Left colon (tissue), 2 donors: ENCODE measurements around the gene UBE2L5. TPM values are rescaled to one million over a fixed set of nuclear protein-coding genes. Genes with fewer than 3 reads are reported as not detected.
"Not testable (repeated sequence)": the region's sequence is repeated elsewhere in the genome, so short reads cannot be mapped to it uniquely, and the experiment has no call there.

Source experiments
- ATAC-seq: fragments of 200-7000 bp; cut with Tn5 transposase; one replicate; pipeline ENCODE4 v1.9.1; 2020; ENCODE audit warnings: mild to moderate bottlenecking, moderate library complexity
- DNase-seq, 2 donors: peaks; one replicate each; pipeline ENCODE4 v3.0.0-alpha.2; 2020
- intact Hi-C, 2 donors: fragments of 100-400 bp; cut with DNase I in 1 of 2; cut with micrococcal nuclease in 1 of 2; formaldehyde crosslinking; loops; one replicate each; pipeline versions ENCODE4 v1.11.2 to v1.14.0; 2022; cut with DNase I, micrococcal nuclease
- total RNA-seq, 2 donors: library from RNA; stranded (reverse); fragmentation: NEBNext Ultra II Directional; extraction: Animal tissue kit (Norgen Biotek cat#: 25700); gene quantifications; one replicate each; pipeline ENCODE4 v1.2.1, GENCODE V29; 2021
- donor health status: DM: no; HTN: no; CAD: no.
- donor health status: DM: yes; HTN: yes; CAD: no.

UBE2L5 gene
- total RNA-seq, 2 donors from 2014 or later: not detected

DNA sequence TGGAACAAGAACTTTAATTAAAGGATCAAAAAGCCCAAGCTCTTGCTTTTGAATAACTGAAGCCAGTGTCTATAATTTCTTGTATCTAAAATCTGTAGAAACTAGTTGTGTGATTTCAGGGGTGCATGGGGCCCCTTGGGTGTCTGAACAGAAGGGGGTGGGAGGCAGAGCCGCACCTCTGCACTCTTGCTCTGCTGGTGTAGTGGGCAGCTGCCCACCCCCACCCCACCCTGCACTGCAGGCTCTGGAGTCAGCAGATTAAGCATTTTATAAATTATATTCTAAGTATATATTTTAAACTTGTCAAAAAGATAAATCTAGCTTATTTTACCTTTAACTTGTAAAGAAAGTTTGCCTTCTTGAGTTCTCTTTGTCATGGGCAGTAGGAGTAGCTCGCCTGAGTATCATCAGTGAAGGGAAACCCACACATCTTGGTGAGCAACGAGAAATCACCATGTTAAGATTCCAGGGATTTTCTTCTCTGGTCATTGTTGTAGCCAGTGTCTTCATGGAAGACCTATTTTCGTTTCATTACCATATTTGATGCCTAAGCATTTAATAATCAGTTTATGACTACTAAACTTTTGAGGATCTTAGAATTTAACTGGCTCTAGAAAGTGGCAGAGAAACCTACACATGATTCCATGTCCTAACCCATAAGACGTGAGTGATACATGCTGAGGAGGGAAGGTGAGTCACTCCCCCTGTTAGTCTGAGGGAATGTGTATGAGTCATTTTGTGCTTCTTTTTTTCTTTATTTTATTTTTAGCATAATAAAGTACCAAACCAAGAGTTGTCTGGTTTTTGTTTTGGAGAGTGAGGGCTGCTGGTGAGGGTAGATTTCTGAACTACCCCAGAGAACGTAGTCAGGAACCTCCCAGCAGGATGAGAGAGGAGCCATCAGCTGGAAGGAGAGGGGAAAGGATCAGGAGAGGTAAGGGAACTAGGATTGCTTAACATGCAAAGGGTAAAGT, 7.7 kb downstream of the UBE2L5 start:
- intact Hi-C loops: no loop called here
- ATAC-seq: no peak

DNA sequence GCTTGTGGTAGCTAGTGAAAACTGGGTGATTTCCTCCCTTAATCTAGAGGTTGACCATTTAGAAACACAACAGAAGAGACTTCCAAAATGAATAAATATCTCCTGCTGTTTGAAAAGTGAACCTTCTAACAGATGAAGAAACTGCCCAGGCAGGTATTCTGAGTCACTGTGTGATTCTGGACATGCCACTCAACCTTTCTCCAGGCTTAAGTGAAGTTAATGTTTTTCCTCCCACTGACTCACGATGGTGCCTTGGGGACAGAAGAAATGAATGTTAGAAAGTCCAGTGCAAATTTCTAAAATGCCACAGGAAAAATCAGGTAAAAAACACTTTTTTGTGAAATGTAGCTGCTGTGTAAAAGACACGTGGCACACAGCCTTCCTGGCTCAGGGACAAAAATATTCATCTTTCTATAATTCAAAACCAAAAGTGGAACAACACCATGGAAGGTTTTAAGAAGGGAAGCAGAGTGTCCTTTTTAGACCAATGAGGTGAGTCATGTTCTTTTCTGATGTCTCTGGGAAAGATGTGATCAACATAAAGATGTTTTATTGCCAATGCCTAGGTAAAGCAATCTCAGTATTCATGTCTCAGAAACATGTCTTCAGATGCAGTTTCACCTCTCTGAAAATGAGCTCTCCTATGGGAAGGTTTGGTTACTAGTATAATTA, 9.1 kb downstream of the UBE2L5 start:
- DNase-seq (no peak), ATAC-seq (no peak)

More for the DNA sequence above, 7.7 kb downstream of the UBE2L5 start:
- no peak for DNase-seq

DNA sequence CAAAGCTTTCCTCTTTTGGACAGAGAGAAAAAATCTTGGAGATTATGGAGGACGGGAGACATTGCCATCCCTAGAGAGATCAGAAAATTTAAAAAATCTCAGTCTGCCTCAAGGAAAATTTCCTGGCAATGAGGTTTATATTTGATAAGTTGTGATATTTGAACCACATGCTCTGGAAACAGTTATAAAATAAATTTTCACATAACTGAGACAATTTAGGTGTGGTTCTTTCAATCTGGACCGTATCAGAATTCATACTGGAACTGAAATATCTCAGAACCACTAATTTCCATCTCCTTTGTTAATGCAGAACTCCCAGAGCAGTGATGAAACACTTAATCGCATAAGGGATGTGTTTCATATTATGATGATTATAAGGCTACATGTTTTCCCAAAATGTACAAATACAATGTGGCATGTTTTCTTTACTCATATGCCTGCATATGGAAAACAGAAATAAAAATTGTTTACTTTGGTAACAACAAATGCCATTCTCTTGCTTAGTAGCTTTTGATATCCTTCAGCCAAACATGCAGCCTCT, 13.7 kb downstream of the UBE2L5 start:
- DNase-seq: no peak
- intact Hi-C loops: no loop called here
- no peak for ATAC-seq

More for the DNA sequence above, 9.1 kb downstream of the UBE2L5 start:
- intact Hi-C loops: no loop called here

DNA sequence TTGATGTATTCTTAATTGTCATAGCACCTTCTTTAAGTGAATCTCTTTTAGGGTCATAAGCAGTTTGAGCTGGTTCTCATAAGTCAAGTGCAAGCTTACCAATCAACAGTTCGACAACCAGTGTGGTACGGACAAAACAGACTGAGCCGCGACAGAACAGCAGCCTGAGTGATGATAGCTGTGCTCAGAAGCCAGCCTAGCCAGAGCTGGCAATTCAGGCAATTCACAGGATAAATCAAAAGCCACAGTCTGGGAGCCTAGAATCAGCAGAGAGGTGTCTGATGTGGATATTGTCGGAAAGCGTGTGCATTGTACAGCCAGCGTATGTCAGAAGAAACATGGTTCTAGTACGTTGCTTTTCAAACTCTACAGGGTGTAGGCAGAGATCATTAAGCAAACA, 14.9 kb downstream of the UBE2L5 start:
- intact Hi-C loops: no loop called here
- ATAC-seq: no peak
- DNase-seq: no peak

DNA sequence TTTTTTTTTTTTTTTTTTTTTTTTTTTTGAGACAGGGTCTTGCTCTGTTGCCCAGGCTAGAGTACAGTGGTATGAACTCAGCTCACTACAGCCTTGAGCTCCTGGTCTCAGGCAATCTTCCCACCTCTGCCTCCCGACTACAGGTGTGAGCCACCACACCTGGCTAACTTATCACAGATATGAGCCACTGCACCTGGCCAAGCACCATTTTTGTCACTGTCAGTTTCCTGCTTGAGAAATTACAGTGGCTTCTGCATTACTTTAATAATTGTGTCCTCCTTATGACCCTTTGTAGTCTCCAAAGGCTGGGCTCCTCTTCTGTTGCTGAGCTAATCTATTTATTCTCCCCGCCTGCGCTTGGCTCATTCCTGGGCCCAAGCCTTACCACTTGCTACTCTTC, 16.0 kb downstream of the UBE2L5 start:
- DNase-seq (no peak), ATAC-seq (no peak)
- intact Hi-C loops: no loop called here

DNA sequence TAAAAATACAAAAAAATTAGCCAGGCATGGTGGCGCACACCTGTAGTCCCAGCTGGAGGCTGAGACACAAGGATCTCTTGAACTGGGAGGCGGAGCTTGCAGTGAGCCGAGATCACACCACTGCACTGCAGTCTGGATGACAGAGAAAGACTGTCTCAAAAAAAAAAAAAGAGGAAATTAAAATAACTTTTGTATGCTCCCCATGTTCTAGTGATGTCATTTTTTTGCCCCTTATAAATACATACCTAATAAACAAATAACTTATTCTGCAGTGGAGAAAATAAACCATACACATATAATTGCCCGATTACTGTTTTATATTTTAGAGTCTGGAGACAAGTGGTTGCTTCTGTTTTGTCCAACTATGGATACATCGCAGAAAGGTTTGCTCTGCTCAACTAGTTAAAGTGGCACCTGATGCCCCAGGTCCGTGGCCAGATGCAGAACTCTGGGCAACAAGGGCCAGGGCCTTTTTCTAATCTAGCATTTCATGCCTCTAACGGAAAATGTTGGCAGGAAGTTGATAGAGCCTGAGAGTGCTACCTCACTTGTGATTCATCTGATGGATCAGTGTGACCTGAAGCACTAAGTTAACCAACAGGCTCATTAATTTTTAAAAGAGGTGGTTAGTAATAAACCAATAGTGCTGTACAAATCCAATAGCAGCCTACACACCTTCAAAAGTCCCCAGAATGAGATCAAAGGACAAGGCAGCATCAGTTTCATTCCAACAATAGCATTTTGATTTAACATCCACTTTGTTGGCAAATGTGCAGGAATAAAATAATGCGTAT, 18.8 kb downstream of the UBE2L5 start:
- DNase-seq (no peak), ATAC-seq (no peak)
- intact Hi-C loops: no loop called here

DNA sequence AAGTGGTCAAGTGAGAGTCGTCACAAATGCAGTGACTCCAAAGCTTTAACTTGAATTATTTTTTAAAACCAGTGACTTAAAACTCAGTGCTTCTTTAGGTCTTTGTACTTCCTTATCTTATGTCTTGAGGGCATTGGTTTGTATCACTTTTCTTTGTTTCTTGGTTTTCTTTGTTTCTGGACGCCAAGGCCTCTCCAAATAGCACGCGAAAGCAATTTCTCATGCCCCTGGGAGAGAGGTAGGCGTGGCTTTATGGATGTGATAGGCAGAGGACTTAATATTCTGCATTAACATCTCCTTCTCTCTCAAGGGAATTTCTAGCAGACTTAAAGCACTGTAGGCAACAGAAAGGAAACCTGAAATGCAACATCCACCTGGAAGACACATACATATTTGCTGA, 20.6 kb downstream of the UBE2L5 start:
- ATAC-seq: no peak

DNA sequence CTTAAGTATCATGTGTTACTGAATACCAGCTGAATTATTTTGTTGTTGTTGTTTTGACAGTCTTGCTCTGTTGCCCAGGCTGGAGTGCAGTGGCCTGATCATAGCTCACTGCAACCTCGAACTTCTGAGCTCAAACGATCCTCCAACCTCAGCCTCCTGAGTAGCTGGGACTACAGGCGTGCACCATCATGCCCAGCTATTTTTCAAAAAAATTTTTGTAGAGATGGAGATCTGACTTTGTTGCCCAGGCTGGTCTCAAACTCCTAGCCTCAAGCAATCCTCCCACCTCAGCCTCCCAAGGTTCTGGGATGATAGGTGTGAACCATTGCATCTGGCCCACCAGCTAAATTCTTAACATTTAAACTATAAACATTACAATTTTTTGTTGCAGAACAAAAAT, 21.2 kb downstream of the UBE2L5 start:
- intact Hi-C loops, ATAC-seq, DNase-seq: not testable (repeated sequence)

More for the DNA sequence above, 20.6 kb downstream of the UBE2L5 start:
- DNase-seq: no peak
- intact Hi-C loops: no loop called here

DNA sequence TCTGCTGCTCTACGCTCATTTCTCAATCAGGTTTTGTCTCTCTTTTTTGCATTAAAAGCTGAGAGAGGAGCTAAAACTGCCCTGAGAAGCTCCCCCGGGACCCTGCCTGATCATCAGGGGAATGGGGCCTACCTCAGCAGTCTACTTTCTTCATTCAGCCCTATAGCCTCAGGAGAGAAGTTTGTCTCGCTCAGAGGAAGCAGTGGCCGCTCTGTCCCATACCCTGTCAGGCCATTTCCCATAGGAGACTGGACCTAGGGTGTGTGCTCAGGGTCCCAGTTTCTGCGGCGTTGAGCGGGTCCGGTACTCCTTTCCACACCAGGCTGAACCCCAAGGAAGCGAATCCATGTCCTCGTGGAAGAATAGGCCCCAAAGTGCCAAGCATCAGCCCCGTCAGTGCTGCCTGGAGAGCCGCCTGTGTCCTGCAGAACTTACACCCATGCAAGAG, 21.7 kb downstream of the UBE2L5 start:
- DNase-seq (no peak), ATAC-seq (no peak)
- intact Hi-C loops: no loop called here

DNA sequence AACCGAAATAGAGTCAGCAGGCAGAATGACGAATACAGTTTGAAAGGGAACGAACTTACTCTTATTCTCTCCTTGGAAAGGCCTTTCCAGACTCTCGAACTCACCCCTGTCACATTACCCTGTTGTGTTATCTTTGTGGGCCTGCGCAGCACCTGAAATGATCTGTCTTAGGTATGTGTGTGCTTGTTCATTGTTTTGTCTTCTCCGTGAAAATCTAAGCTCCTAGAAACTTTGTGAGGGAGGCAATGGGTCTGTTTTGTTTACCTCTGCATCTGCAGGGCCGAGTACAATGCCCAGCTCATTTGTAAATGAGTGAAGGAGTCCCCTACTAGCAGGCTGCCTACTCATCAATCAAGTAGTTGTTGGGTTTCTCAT, 23.8 kb downstream of the UBE2L5 start:
- peak; percentile 66 for ATAC-seq
- DNase-seq: no peak
- intact Hi-C loops: no loop called here

DNA sequence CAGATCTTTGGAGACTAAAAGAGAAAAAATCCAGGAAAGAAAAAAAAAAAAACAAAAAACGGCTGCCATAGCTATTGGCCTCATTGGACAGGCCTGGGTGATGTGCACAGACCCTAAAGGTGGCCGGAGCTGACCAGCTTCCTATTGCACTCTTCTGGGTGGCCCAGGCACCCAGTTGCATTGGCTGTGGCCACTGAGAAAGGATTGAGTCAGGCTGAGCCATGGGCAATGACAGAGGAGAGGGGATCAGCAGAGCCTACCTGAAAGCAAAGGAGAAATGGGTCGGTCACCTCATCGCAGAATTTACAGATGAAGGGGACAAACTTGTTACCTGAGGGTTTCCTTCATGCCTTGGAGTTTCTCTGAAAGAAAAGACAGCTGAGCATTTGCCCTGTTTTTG, 26.1 kb downstream of the UBE2L5 start:
- DNase-seq: no peak
- intact Hi-C loops: no loop called here
- ATAC-seq: no peak

DNA sequence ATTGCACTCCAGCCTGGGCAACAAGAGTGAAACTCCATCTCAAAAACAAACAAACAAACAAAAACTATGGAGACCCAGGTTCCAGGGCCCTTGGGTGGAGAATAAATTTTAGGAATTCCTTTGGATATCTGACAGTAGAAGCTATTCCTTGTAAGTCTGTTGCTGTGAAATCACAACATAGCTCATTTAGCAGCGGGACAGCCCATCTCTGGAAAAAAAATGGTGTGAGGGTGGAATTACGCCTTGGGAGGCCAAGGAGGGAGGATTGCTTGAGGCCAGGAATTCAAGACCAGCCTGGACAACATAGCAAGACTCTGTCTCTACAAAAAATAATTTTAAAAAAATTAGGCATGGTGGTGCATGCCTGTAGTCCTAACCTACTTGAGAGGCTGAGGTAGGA, 27.8 kb downstream of the UBE2L5 start:
- ATAC-seq (no peak), DNase-seq (no peak)
- intact Hi-C loops: loop anchor here in 1 of 2 donors (10.0 kb wide), 1 partner anchor 315 kb away; no protein-coding TSS in a partner anchor

DNA sequence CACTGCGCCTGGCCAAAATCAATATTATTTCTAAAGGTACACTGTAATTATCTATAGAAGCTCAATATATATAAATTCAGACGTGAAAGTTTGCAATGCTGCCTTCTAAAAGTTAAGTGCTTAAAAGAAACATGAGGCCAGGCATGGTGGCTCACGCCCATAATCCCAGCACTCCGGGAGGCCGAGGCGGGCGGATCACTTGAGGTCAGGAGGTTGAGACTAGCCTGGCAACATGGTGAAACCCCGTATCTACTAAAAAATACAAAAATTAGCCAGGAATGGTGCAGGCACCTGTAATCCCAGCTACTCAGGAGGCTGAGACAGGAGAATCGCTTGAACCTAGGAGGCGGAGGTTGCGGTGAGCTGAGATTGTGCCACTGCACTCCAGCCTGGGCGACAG, 29.2 kb downstream of the UBE2L5 start:
- not testable (repeated sequence) for DNase-seq, ATAC-seq
- intact Hi-C loops: loop anchor here in 1 of 2 donors (10.0 kb wide), 1 partner anchor 317 kb away; no protein-coding TSS in a partner anchor

DNA sequence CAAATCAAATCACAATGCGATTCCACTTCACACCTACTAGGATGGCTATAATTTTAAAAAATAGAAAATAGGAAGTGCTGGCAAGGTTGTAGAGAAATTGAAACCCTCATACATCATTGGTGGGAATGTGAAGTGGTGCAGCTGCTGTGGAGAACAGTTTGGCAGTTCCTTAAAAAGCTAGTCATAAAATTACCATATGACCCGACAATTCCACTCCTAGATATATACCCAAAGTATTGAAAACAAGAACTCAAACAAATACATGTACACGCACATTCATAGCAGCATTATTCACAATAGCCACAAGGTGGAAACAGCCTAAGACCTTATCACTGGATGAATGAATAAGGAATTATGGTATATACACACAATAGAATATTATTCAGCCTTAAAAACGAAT, 31.4 kb downstream of the UBE2L5 start:
- DNase-seq: no peak
- intact Hi-C loops: loop anchor here in 1 of 2 donors (10.0 kb wide), 1 partner anchor 319 kb away; no protein-coding TSS in a partner anchor
- ATAC-seq: no peak

DNA sequence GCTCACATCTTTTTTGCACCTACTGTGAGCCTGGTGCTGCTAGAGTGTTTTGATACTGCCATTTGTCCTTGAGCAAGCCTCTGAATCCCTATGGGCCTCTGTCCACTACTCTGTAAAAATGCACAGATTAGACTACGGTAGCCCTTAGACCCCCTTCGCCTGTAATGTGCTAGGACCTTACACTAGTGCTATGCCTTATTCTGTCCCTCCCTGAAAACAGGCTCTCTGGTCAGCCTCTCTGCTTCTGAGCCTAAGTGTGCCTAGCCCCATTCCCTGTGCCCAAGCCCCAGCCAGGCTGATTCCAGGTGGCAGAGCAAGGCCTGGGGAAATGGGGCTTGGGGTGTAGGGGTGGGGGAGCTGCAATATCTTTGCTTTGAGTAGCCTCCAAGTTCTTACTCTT, 32.7 kb downstream of the UBE2L5 start:
- intact Hi-C loops: loop anchor here in 1 of 2 donors (10.0 kb wide), 1 partner anchor 320 kb away; no protein-coding TSS in a partner anchor
- ATAC-seq (peak; percentile 12), DNase-seq (no peak)

DNA sequence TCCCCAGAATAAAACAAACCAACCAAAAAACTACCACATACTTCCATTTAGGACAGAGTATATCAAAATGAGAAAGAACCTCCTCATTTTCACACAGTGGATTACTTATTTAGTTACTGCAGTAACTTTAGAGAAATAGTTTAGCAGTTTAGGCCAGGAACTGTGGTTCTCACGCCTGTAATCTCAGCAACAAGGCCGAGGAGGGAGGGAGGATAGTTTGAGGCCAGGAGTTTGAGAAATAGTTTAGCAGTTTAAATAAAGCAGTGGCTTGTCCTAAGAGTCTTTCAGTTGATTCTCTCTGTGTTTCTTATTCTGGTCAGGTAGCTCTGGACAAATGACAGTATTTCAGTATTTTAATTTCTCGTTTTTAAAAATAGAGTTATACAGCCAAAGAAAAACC, 34.0 kb downstream of the UBE2L5 start:
- DNase-seq (no peak), ATAC-seq (no peak)
- intact Hi-C loops: loop anchor here in 1 of 2 donors (10.0 kb wide), 1 partner anchor 321 kb away; no protein-coding TSS in a partner anchor

DNA sequence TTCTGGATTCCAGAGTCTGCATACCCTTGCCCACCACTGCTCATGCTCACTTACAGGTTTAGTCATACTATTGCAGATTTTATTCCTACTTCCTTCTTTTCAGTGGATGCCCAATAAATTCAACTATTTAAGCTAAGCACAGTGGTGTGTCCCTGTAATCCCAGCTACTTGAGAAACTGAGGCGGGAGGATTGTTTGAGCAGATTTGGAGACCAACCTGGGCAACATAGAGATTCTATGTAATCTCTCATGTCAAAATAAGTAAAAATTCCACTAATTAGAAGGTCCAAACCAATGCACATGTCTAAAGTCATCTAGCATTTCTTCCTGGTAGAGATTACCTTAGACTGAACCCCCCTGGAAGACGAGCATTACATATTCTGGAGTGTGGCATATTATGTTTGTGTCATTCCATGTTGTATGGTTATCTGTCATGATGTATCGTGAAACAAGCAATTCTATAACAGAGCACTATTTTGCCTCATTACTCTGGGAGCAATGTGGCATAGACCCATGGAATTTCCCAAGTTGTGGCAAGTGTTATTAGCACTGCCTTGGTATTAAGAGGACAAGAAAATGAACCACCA, 35.1 kb downstream of the UBE2L5 start:
- DNase-seq (no peak), ATAC-seq (no peak)
- intact Hi-C loops: loop anchor here in 1 of 2 donors (10.0 kb wide), 1 partner anchor 323 kb away; no protein-coding TSS in a partner anchor
